ENCODE results near the gene DCLRE1A. TPM values are rescaled to one million over a fixed set of nuclear protein-coding genes. Genes with fewer than 3 reads are reported as not detected.

Gene DCLRE1A
- total and polyA plus RNA-seq, 10 of the 15 experiments (the other 5 are each of a cell fraction or from before 2014, with no cell fraction given), result 4.8 to 29.8 (median 14.0) TPM

DNA sequence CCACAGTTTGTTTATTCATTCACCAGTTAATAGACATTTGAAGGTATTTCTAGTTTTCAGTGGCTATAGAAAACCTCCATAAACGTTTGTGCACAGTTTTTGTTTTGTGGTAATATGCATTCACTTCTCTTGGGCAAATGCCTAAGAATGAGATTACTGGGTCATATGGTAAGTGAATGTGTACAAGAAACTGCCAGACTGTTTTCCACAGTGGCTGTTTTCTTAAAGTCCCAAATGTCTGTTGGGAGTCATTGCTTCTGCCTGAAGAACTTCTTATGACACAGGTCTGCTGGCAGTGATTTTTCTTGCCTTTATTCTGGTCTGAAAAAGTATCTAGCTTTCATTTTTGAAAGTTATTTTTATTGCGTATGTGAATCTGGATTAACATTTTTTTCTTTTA is 36.0 kb upstream of the DCLRE1A start:
- Histone ChIP-seq H3K4me2 (ENCODE audit: control insufficient read depth, insufficient read depth) (no peak overlapping the region), H3K9ac (ENCODE audit: control insufficient read depth, insufficient read depth, low read length) (no peak overlapping the region), H2AFZ (ENCODE audit: control insufficient read depth, low read depth, low read length) (no peak overlapping the region), H3K4me3 (no peak overlapping the region), H4K20me1 (ENCODE audit: control insufficient read depth, insufficient read depth) (no peaks in the 10 kb centered on the region), H3K4me1 (ENCODE audit: control insufficient read depth, insufficient read depth, low read length) (no peaks in the 10 kb centered on the region), H3K36me3 (ENCODE audit: control insufficient read depth in 2 of 2, insufficient read depth in 2 of 2, low read length in 1 of 2) (peaks cover 0 to 14% of the 10 kb centered on the region in 2 experiments; a peak in 1 of 4 replicates), H3K27me3 (replicated peaks in 1 of 2; ENCODE audit: control insufficient read depth in 2 of 2, insufficient read depth in 2 of 2, low read length in 1 of 2) (no peaks in the 10 kb centered on the region), H3K79me2 (ENCODE audit: control insufficient read depth, insufficient read depth, low read length) (no peaks in the 10 kb centered on the region), H3K9me3 (replicated peaks; ENCODE audit: control insufficient read depth, insufficient read depth, low read length) (no peaks in the 10 kb centered on the region), H3K27ac (ENCODE audit: control insufficient read depth, insufficient read depth) (no peak overlapping the region)
- intact Hi-C loops (cut with micrococcal nuclease; ENCODE audit: unreplicated experiment), result no loop called here
- ChIA-PET CTCF (no interaction called here), SMC1A (ENCODE audit: uncharacterized antibody, unreplicated experiment) (interaction anchor here (0.8 kb wide), 1 partner anchor 12 kb away, joined by 3 read pairs; no protein-coding TSS in a partner anchor), RAD21 (ENCODE audit: unreplicated experiment) (no interaction called here), POLR2A (no interaction called here)
- no peak for ATAC-seq
- no peak for DNase-seq (ENCODE audit: low read depth, low spot score)
- no peak for FAIRE-seq
- in situ Hi-C loops (cut with MboI), result no loop called here
- no TSS peak for BruUV-seq (replicated peaks)
- TF ChIP-seq, protein P1, sequence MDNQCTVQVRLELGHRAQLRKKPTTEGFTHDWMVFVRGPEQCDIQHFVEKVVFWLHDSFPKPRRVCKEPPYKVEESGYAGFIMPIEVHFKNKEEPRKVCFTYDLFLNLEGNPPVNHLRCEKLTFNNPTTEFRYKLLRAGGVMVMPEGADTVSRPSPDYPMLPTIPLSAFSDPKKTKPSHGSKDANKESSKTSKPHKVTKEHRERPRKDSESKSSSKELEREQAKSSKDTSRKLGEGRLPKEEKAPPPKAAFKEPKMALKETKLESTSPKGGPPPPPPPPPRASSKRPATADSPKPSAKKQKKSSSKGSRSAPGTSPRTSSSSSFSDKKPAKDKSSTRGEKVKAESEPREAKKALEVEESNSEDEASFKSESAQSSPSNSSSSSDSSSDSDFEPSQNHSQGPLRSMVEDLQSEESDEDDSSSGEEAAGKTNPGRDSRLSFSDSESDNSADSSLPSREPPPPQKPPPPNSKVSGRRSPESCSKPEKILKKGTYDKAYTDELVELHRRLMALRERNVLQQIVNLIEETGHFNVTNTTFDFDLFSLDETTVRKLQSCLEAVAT (IDR thresholded peaks at IDR 0.05), result no peak
- no peak for TF ChIP-seq CREM (IDR thresholded peaks at IDR 0.05; ENCODE audit: low read depth)
- TF ChIP-seq, protein P2, sequence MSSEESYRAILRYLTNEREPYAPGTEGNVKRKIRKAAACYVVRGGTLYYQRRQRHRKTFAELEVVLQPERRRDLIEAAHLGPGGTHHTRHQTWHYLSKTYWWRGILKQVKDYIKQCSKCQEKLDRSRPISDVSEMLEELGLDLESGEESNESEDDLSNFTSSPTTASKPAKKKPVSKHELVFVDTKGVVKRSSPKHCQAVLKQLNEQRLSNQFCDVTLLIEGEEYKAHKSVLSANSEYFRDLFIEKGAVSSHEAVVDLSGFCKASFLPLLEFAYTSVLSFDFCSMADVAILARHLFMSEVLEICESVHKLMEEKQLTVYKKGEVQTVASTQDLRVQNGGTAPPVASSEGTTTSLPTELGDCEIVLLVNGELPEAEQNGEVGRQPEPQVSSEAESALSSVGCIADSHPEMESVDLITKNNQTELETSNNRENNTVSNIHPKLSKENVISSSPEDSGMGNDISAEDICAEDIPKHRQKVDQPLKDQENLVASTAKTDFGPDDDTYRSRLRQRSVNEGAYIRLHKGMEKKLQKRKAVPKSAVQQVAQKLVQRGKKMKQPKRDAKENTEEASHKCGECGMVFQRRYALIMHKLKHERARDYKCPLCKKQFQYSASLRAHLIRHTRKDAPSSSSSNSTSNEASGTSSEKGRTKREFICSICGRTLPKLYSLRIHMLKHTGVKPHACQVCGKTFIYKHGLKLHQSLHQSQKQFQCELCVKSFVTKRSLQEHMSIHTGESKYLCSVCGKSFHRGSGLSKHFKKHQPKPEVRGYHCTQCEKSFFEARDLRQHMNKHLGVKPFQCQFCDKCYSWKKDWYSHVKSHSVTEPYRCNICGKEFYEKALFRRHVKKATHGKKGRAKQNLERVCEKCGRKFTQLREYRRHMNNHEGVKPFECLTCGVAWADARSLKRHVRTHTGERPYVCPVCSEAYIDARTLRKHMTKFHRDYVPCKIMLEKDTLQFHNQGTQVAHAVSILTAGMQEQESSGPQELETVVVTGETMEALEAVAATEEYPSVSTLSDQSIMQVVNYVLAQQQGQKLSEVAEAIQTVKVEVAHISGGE (CRISPR knock-in tag; IDR thresholded peaks at IDR 0.05), result no peak
- 52% methylated on average over 2 of the region's 2 CpGs for WGBS (ENCODE audit: insufficient coverage, insufficient replicate concordance, low lambda C conversion rate, missing lambda C conversion rate)

Measured in GM12878 (cell line).